GM21360 (cell line): ENCODE results near the gene INPP4B.

Source experiments
- ATAC-seq: cut with Tn5 transposase; IDR thresholded peaks from one replicate; pipeline ENCODE4 v1.9.1; 2021; ENCODE audit warnings: mild to moderate bottlenecking, moderate library complexity; ENCODE audit not compliant: unreplicated experiment

The INPP4B gene

GRCh38 chr4:142191901-142192300 is 654.2 kb downstream of the INPP4B start:
- no peak for ATAC-seq

- ATAC-seq = no peak
Observed at GRCh38 chr4:142181021-142181420, 665.1 kb downstream of the INPP4B start.

GRCh38 chr4:142169216-142169615 is 676.9 kb downstream of the INPP4B start:
- ATAC-seq = no peak

GRCh38 chr4:142168181-142168580 is 677.9 kb downstream of the INPP4B start:
- no peak for ATAC-seq

- no peak for ATAC-seq
Observed at GRCh38 chr4:142164767-142165500, 681.2 kb downstream of the INPP4B start.

GRCh38 chr4:142161086-142161485 is 685.0 kb downstream of the INPP4B start:
- ATAC-seq = no peak

- no peak for ATAC-seq
Observed at GRCh38 chr4:142160509-142160908, 685.6 kb downstream of the INPP4B start.

GRCh38 chr4:142158980-142159379 is 687.1 kb downstream of the INPP4B start:
- no peak for ATAC-seq

GRCh38 chr4:142156256-142156655 is 689.8 kb downstream of the INPP4B start:
- no peak for ATAC-seq

GRCh38 chr4:142155347-142155746 is 690.8 kb downstream of the INPP4B start:
- ATAC-seq = no peak

GRCh38 chr4:142150483-142150882 is 695.6 kb downstream of the INPP4B start:
- ATAC-seq = no peak

- no peak for ATAC-seq
Observed at GRCh38 chr4:142144813-142145212, 701.3 kb downstream of the INPP4B start.

GRCh38 chr4:142142366-142143054 is 703.6 kb downstream of the INPP4B start:
- no peak for ATAC-seq

GRCh38 chr4:142141224-142141623 is 704.9 kb downstream of the INPP4B start:
- ATAC-seq = no peak

GRCh38 chr4:142130666-142131065 is 715.4 kb downstream of the INPP4B start:
- ATAC-seq = no peak

- no peak for ATAC-seq
Observed at GRCh38 chr4:142129931-142130330, 716.2 kb downstream of the INPP4B start.

- no peak for ATAC-seq
Observed at GRCh38 chr4:142129473-142129872, 716.6 kb downstream of the INPP4B start.

- no peak for ATAC-seq
Observed at GRCh38 chr4:142128529-142128928, 717.6 kb downstream of the INPP4B start.

- peak; percentile 73 for ATAC-seq
Observed at GRCh38 chr4:142126890-142127497, 719.1 kb downstream of the INPP4B start.

- ATAC-seq = no peak
Observed at GRCh38 chr4:142124874-142125273, 721.2 kb downstream of the INPP4B start.

- ATAC-seq = no peak
Observed at GRCh38 chr4:142121448-142122350, 724.4 kb downstream of the INPP4B start.
